ENCODE results near the gene BHLHE23.
"Not testable (repeated sequence)": the region's sequence is repeated elsewhere in the genome, so short reads cannot be mapped to it uniquely, and the experiment has no call there.

The BHLHE23 gene

DNA sequence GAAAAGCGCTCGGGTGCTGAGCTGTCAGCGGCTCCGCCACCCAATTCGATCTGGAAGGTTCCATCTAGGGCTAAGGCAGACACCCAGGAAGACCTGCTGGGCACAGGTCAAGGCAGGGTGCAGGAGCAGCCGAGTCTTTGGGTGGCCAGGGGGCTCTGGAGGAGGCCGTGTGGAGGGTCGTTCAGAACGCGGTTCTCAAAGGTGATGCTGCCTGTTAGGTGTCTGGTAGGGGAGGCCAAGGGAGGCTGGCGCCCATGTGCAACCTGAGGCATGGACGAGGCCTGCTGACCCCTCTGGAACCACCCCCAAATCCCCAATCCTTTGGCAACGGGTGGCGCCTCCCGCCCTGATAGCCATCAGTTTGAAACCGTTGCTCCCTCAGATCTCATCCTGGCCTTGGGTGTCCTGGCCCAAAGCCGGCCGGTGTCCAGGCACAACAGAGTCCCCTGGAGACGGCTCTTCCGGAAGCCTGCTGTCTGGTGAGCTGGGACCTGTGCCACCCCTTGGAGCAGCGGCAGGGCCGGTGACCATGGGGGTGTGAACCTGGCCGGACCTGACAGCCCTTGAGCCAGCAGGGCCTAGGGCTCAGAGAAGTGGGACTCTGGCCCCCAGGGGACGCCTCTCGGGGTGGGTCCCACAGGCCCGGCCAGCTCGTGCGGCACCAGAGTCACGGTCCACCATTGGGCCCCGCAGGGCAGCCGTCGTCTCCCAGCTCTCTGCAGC lies 43.7 kb downstream of the BHLHE23 start:
- no peak overlapping the region for H3K4me3 ChIP-seq (ENCODE audit: extremely low read depth, insufficient read depth, low read length, poor library complexity, severe bottlenecking)
- H3K9me3 ChIP-seq (ENCODE audit: control insufficient read depth, low read length) = no peaks in the 10 kb centered on the region
- no peaks in the 10 kb centered on the region for H3K4me1 ChIP-seq (ENCODE audit: control insufficient read depth, insufficient read depth, low read length, poor library complexity, severe bottlenecking)
- 87 to 88% methylated on average over 23 to 28 of the region's 32 CpGs for WGBS, 2 experiments (ENCODE audit: insufficient coverage in 2 of 2)
- no peaks in the 10 kb centered on the region for H3K36me3 ChIP-seq (ENCODE audit: control insufficient read depth, insufficient read depth, low read length)
- H3K27ac ChIP-seq (ENCODE audit: low read depth, low read length, severe bottlenecking) = no peak overlapping the region

DNA sequence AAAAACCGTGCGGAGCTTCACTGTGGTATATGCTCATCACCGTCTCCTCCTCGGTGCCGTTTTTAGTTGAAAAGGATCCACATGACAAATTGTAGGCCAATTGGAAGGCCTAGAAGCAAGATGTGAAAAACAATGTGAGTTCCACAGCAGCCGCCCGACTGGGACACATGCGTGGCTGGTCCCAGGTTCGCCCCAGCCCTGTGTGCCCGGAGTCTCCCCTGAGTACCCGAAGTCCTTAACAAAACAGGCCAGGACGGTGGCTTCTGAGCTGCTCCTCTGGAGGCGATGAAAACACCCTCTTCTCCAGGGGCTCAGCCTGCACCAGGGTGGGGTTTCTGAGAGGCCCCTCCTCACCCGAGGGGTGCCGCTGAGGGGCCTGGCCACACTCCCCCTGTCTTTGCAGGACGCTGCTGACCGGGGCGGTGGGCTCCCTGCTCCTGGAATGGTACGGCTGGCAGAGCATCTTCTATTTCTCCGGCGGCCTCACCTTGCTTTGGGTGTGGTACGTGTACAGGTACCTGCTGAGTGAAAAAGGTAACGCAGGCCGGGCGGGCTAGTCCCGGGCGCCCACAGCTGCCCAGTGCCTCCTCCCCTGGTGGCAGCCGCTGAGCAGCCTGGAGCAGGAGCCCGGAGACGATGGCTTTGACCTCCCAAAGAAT lies 44.4 kb downstream of the BHLHE23 start:
- WGBS, 2 experiments (ENCODE audit: insufficient coverage in 2 of 2) = 95 to 96% methylated on average over 29 to 30 of the region's 30 CpGs
- H3K4me1 ChIP-seq (ENCODE audit: control insufficient read depth, insufficient read depth, low read length, poor library complexity, severe bottlenecking) = no peaks in the 10 kb centered on the region

DNA sequence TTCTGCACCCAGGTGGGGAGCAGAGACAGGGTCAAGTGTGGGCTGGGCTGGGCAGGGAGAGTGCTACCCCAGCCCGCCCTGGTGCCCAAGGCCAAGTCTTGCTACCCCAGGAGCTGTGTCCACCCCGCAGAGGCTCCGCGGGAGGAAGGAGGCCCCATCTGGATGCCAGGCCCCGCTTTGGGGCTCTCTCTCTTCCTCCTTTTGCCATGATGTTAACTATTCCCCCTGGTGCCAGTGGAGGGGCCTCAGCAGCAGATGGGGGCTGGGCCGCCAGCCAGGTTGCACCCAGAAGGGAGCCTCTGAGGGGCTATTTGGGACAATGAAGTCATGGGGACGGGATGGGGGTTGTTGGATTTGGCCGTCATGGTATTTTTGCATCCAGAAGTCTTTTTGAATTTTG lies 45.0 kb downstream of the BHLHE23 start:
- Histone ChIP-seq H3K4me1 (ENCODE audit: control insufficient read depth, insufficient read depth, low read length, poor library complexity, severe bottlenecking) (no peaks in the 10 kb centered on the region), H3K27ac (ENCODE audit: low read depth, low read length, severe bottlenecking) (no peak overlapping the region), H3K36me3 (ENCODE audit: control insufficient read depth, insufficient read depth, low read length) (no peaks in the 10 kb centered on the region), H3K9me3 (ENCODE audit: control insufficient read depth, low read length) (no peaks in the 10 kb centered on the region), H3K4me3 (ENCODE audit: extremely low read depth, insufficient read depth, low read length, poor library complexity, severe bottlenecking) (no peak overlapping the region)
- WGBS, 2 experiments (ENCODE audit: insufficient coverage in 2 of 2) = 90 to 91% methylated on average over 3 to 6 of the region's 8 CpGs

More for the DNA sequence above, 44.4 kb downstream of the BHLHE23 start:
- Histone ChIP-seq H3K9me3 (ENCODE audit: control insufficient read depth, low read length) (no peaks in the 10 kb centered on the region), H3K27ac (ENCODE audit: low read depth, low read length, severe bottlenecking) (no peak overlapping the region), H3K4me3 (ENCODE audit: extremely low read depth, insufficient read depth, low read length, poor library complexity, severe bottlenecking) (no peak overlapping the region), H3K36me3 (ENCODE audit: control insufficient read depth, insufficient read depth, low read length) (no peaks in the 10 kb centered on the region)

DNA sequence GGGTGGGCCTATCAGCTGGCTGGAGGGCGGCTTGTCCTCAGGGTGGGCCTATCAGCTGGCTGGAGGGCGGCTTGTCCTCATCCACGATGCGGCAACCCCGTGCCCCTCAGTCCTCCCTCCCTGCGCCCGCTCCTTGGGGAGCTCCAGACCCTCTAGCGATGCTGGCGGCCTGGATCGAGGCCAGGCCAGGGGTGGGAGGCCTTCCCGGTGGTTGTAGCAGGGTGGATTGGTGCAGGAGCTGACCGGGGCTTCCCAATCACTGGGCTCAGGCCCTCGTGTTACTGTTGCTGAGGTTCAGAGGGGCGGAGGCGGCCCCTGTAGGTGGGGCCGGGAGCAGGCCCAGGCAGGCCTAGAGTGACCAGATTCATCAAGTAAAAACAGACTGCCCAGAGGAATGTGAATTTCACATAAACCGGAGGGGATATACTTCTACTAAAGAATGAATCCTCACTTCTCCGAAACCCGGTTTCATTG lies 45.4 kb downstream of the BHLHE23 start:
- Histone ChIP-seq H3K4me3 (ENCODE audit: extremely low read depth, insufficient read depth, low read length, poor library complexity, severe bottlenecking) (no peak overlapping the region), H3K4me1 (ENCODE audit: control insufficient read depth, insufficient read depth, low read length, poor library complexity, severe bottlenecking) (peaks cover 2% of the 10 kb centered on the region), H3K27ac (ENCODE audit: low read depth, low read length, severe bottlenecking) (no peak overlapping the region), H3K9me3 (ENCODE audit: control insufficient read depth, low read length) (no peaks in the 10 kb centered on the region), H3K36me3 (ENCODE audit: control insufficient read depth, insufficient read depth, low read length) (no peaks in the 10 kb centered on the region)
- WGBS, 2 experiments (ENCODE audit: insufficient coverage in 2 of 2) = 75 to 87% methylated on average over 11 to 13 of the region's 19 CpGs

DNA sequence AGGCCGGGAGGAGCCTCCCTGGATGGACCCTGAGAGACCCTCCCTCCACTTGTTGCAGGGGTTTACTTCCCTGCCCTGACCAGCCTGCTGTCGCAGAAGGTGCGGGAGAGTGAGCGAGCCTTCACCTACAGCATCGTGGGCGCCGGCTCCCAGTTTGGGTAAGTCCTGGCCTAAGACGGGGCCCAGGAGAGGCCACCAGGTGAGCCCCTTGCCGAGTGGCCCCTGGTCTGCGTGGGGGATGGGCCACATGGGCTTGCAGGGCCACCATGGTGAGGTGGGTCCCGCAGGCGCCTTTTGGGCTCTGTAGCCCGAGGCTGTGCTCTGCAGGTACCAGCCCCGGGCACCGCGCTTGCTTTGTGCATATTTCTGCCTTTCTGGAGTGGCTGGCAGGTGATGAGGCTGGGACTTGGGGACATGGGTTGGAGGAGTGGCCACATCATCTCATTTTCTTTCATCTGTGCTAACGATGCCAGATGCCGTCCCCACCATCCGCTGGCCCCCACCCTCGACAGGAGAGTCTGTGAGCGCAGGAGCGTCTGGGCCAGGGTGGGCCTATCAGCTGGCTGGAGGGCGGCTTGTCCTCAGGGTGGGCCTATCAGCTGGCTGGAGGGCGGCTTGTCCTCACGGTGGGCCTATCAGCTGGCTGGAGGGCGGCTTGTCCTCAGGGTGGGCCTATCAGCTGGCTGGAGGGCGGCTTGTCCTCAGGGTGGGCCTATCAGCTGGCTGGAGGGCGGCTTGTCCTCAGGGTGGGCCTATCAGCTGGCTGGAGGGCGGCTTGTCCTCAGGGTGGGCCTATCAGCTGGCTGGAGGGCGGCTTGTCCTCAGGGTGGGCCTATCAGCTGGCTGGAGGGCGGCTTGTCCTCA lies 46.1 kb downstream of the BHLHE23 start:
- not testable (repeated sequence) for H3K4me3 ChIP-seq (ENCODE audit: extremely low read depth, insufficient read depth, low read length, poor library complexity, severe bottlenecking); H3K4me1 ChIP-seq (ENCODE audit: control insufficient read depth, insufficient read depth, low read length, poor library complexity, severe bottlenecking); H3K36me3 ChIP-seq (ENCODE audit: control insufficient read depth, insufficient read depth, low read length); H3K9me3 ChIP-seq (ENCODE audit: control insufficient read depth, low read length); H3K27ac ChIP-seq (ENCODE audit: low read depth, low read length, severe bottlenecking)
- WGBS, 2 experiments (ENCODE audit: insufficient coverage in 2 of 2) = 94 to 99% methylated on average over 15 to 16 of the region's 31 CpGs

DNA sequence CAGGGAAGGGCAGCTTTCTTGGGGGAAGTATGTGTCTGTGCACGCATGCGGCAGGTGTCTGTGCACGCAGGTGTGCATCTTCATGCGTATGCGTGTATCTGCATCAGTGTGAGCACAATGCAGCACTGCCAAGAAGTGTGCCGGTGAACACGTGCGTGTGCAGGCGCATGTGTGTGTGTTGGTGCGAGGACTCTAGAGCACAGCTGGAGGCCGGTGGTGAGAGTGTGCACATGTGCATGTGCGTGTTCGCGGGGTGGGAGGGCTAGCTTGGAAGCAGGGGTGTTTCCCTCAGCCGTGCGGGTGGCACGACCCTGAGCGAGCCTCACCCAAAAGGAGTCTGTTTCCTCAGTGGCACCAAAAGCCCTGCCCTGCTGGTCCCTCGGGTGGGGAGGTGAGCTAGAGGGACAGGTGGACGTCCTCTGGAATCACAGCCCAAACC lies 46.7 kb downstream of the BHLHE23 start:
- H3K9me3 ChIP-seq (ENCODE audit: control insufficient read depth, low read length) = no peaks in the 10 kb centered on the region
- H3K4me3 ChIP-seq (ENCODE audit: extremely low read depth, insufficient read depth, low read length, poor library complexity, severe bottlenecking) = no peak overlapping the region
- H3K27ac ChIP-seq (ENCODE audit: low read depth, low read length, severe bottlenecking) = no peak overlapping the region
- WGBS, 2 experiments (ENCODE audit: insufficient coverage in 2 of 2) = 93 to 97% methylated on average over 20 of the region's 20 CpGs
- H3K4me1 ChIP-seq (ENCODE audit: control insufficient read depth, insufficient read depth, low read length, poor library complexity, severe bottlenecking) = peaks cover 6% of the 10 kb centered on the region
- H3K36me3 ChIP-seq (ENCODE audit: control insufficient read depth, insufficient read depth, low read length) = no peaks in the 10 kb centered on the region

DNA sequence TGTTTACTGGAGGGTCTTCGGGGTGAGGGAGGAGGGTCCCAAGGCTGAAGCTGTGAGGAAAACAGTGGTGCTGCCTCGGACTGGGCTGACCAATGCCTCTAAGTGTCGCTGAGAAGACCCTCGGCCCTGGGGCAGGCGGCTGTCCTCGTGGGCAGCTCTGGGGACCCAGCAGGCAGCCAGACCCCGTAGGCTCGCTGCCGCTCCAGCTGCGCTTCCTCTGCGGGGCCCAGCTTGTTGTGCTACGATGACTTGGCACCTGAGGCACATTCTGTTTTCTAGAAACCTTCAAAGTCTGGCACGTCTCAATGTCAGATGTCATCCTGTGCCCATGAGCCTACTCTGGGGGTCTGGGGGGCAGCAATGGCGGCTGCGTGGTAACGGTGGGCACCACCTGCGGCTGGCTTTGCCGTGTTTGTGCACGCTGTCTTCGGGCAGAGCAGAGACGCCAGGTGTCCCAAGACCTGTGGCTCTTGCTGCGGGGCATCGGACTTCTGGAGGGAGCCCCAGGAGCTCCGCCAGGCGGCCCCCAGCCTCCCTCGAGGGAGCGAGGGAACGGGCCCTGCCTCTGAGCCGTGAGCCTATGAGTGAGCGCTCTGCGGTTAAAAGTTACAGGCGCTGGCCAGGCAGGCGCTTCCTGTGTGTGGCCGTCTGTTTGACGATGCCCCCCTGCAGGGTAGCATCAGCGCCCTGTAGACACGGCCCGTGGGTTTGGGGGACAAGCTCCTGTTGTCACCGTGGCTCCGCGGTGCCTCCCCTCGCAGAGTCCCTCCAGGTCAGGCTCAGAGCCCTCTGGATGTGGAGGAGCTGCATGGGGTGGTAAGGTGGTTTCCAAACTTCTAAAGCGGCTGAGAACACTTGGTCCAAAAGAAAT lies 47.4 kb downstream of the BHLHE23 start:
- 88 to 92% methylated on average over 36 to 42 of the region's 43 CpGs for WGBS, 2 experiments (ENCODE audit: insufficient coverage in 2 of 2)
- H3K9me3 ChIP-seq (ENCODE audit: control insufficient read depth, low read length) = no peaks in the 10 kb centered on the region

DNA sequence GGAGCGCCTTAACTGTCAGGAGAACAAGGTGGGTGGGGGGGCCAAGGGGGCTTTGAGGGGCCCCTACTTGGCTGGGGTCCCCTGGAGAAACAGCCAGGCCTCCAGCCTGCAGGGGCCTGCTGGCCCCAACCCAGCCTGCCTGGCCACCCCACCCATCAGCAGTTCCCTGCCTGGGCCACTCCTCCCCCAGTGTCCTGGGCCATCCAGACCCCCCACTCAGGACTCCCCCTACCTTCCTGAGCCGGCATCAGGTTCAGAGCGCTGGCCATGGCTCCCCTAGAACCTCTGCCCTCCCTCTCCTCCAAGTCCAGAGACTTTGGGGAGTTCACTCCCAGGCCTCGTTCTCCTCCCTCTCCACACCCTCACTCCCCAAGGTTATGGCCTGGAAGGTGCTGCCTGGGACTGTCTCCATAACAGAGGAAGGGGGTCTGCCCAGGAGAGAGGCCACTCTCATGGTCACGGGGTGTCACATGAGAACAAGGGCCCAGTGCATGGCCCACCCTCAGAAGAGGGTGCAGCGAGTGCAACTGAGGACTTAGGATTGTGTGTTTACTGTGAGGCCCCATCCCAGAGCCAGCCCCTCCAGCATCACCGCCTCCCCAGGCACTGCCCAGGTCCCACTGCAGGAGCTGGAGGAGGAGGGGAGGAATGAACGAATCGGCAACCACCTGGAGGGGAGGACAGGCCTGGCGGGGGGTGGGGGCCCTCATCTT lies 48.2 kb downstream of the BHLHE23 start:
- peaks cover 16% of the 10 kb centered on the region for H3K4me1 ChIP-seq (ENCODE audit: control insufficient read depth, insufficient read depth, low read length, poor library complexity, severe bottlenecking)
- H3K27ac ChIP-seq (ENCODE audit: low read depth, low read length, severe bottlenecking) = no peak overlapping the region
- H3K36me3 ChIP-seq (ENCODE audit: control insufficient read depth, insufficient read depth, low read length) = no peaks in the 10 kb centered on the region
- H3K4me3 ChIP-seq (ENCODE audit: extremely low read depth, insufficient read depth, low read length, poor library complexity, severe bottlenecking) = no peak overlapping the region
- 84 to 93% methylated on average over 3 to 6 of the region's 10 CpGs for WGBS, 2 experiments (ENCODE audit: insufficient coverage in 2 of 2)
- no peaks in the 10 kb centered on the region for H3K9me3 ChIP-seq (ENCODE audit: control insufficient read depth, low read length)

More for the DNA sequence above, 47.4 kb downstream of the BHLHE23 start:
- Histone ChIP-seq H3K36me3 (ENCODE audit: control insufficient read depth, insufficient read depth, low read length) (no peaks in the 10 kb centered on the region), H3K4me3 (ENCODE audit: extremely low read depth, insufficient read depth, low read length, poor library complexity, severe bottlenecking) (no peak overlapping the region), H3K4me1 (ENCODE audit: control insufficient read depth, insufficient read depth, low read length, poor library complexity, severe bottlenecking) (peaks cover 10% of the 10 kb centered on the region), H3K27ac (ENCODE audit: low read depth, low read length, severe bottlenecking) (no peak overlapping the region)

DNA sequence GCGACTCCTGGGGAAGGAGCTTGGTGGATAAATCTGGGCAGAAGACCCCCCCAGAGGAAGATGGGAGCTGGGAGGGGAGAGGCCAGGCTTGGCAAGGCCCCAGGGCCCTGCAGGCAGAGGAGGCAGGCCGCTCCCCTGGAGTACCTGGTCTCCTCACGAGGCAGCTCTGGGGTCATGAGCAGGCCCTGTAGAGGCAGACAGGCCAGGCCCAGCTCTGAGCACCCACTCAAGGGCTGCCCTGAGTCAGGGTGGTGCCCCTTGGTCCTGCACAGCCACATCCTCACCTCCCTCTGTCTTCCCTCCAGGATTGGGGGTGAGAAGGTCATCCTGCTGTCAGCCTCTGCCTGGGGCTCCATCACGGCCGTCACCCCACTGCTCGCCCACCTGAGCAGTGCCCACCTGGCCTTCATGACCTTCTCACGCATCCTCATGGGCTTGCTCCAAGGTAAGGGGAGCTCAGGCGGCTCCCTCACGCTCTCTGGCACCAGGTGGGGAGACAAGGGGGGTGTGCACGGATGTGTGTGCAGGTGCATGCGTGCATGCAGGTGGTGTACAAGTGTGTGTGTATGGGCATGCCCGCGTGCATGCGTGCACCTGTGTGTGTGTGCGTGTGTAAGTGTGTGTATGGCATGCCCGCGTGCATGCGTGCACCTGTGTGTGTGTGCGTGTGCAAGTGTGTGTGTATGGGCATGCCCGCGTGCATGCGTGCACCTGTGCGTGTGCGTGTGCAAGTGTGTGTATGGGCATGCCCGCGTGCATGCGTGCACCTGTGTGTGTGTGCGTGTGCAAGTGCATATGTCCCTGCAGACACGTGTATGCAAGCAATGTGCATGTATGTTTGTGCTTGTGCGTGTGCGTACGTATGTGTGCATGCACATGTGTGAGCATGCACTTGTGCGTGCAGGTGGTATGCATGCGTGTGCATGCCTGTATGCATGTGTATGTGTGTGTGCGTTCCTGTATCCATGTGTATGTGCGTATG lies 49.3 kb downstream of the BHLHE23 start:
- Histone ChIP-seq H3K9me3 (ENCODE audit: control insufficient read depth, low read length) (no peaks in the 10 kb centered on the region), H3K36me3 (ENCODE audit: control insufficient read depth, insufficient read depth, low read length) (no peaks in the 10 kb centered on the region), H3K4me3 (ENCODE audit: extremely low read depth, insufficient read depth, low read length, poor library complexity, severe bottlenecking) (no peak overlapping the region), H3K4me1 (ENCODE audit: control insufficient read depth, insufficient read depth, low read length, poor library complexity, severe bottlenecking) (peaks cover 19% of the 10 kb centered on the region), H3K27ac (ENCODE audit: low read depth, low read length, severe bottlenecking) (no peak overlapping the region)
- WGBS, 2 experiments (ENCODE audit: insufficient coverage in 2 of 2) = 95 to 97% methylated on average over 32 to 34 of the region's 36 CpGs
